Stimulated activated CD8-positive, alpha-beta memory T cell treated with anti-CD3 and anti-CD28 coated beads, Interleukin-12 subunit alpha, Interleukin-12 subunit beta, amount 100 ng/mL, for 24 hours (primary cell): Measurements from ENCODE around the gene RHOV.
"Not testable (repeated sequence)": the region's sequence is repeated elsewhere in the genome, so short reads cannot be mapped to it uniquely, and the experiment has no call there.

Source experiments
- DNase-seq: peaks from one replicate; pipeline ENCODE4 v3.0.0-alpha.2; 2020; ENCODE audit errors: extremely low read depth

Gene RHOV

DNA sequence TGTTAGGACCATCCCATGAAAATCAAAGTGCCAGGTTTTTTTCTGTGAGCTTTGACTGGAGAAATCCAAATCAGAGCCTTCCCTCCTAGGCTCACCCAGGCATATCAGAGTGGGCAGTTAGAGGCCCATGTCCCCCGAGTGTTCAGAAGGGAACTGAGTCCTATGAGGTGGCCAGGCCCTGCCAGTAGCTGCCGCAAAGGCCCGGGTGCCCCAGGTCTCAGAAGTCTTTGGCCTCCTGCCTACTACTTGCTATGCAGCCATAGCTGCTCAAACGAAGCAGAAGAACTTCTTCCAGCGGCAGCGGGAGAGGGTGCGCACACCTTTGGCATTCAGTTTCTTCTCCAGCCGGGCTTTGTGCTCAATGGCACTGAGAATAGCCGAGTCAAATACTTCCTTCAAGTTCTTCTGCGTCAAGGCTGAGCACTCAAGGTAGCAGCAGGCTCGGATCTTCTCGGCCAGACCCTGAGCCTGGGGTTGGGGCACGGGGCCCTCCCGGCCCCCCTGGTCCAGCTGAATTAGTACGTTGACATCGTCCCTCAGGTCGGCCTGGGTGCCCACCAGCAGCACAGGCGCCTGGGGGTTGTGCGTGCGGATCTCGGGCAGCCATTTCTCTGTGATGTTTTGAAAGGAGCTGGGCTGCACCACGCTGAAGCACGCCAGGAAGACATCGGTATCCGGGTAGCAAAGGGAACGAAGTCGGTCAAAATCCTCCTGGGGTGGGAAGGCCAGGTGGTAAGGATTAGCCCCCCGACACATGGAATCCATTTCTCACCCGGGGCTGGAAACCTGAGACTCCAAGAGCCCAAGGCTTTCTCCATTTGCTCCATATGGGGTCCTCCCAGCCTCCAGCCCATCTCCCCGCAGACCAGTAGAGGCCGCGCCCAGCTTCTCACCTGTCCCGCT is 992 bp downstream of the RHOV start:
- no peak for DNase-seq

GRCh38 chr15:40871749-40872617 is 2.1 kb downstream of the RHOV start:
- DNase-seq: no peak

DNA sequence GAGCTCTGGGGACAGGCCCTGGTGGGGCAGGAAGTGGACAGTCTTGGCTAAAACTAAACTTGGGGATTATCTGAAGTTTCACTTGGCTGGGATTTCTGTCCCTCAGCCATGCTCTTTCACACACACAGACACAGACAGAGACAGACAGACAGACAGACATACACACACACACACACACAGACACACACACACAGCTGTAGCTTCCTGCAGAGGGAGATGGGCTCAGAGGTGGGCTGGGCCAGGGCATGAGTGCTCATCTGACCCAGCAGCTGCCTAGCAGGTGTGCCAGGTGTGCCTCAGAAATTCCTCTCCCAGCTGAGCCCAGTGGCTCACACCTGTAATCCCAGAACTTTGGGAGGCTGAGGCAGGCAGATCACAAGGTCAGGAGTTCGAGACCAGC is 3.3 kb downstream of the RHOV start:
- no peak for DNase-seq

- DNase-seq: no peak
Measured at GRCh38 chr15:40869686-40870085, 4.3 kb downstream of the RHOV start.

DNA sequence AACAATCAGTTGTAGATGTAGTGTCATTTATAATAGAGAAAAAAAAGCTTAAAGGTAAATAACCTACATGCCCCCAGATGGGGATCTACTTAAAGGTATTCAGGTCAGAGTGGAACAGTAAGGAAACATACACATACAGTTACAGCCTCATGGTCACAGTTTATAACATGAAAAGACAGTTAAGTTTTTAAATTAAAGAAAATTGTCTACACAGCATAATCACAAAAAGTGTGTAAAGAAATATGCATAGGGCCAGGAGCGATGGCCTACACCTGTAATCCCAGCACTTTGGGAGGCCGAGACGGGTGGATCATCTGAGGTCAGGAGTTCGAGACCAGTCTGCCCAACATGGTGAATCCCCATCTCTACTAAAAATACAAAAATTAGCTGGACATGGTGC is 6.8 kb downstream of the RHOV start:
- no peak for DNase-seq

DNA sequence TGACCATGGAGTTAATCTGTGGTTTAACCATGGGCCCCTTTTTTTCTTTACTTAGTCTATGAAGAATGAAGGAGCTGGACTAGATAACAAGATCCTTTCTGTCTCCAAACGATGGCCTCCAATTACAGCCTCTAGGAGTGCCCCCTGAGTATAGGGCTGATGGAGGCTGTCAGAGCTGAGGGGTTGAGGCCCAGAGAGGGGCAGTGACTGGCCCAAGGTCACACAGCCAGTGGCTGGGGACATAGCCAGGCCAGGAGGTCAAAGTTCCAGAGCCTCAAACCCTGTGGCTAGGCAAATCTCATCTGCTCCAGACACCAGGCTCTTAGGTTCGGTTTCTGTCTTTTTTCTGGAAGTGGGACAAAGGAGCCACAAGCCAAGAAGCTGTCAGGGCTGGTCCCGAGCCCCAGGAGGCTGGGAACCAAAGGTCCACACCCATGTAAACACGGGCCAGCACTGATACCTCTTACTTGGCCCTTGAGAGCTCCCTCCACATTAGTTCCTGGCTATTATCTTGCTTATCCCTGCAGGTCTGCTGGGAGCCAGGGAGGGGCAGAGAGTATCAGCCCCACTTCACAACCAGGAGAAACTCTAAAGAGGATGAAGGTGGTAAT is 10.3 kb downstream of the RHOV start:
- DNase-seq: no peak

DNA sequence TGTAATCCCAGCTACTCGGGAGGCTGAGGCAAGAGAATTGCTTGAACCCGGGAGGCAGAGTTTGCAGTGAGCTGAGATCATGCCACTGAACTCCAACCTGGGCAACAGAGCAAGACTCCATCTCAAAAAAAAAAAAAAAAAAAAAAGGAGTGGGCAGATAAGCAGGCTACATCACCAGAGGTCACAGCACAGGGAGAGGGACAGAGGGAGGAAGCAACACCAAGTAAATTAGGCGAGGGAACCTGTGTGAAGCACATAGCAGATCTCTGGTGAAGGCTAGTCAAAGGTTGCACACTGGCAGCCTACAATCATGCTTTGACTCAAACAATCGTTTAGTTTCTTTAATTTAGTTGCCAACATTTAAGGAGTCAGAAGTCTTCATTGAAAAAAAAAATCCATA is 12.9 kb downstream of the RHOV start:
- not testable (repeated sequence) for DNase-seq

- DNase-seq: peak; percentile 59
Measured at GRCh38 chr15:40859206-40859851, 14.7 kb downstream of the RHOV start.

DNA sequence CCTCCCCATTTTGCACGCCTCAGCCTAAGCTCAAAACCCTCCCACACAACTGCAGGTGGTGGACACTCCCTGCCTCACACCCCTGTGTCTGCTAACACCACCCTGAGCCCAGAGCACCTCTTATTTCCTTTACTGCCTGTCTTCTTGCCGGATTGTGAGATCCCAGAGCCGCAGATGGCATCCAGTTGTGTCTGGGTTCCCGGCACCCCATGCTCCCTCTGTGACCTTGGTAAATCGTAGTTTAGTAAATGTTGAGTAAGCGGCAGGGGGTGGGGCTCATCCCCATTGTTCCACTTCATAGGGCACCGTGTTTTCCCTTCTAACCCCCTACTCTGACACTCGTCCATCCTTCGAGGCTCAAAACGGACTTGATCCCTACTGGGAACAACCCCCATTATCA is 15.3 kb downstream of the RHOV start:
- DNase-seq: no peak

DNA sequence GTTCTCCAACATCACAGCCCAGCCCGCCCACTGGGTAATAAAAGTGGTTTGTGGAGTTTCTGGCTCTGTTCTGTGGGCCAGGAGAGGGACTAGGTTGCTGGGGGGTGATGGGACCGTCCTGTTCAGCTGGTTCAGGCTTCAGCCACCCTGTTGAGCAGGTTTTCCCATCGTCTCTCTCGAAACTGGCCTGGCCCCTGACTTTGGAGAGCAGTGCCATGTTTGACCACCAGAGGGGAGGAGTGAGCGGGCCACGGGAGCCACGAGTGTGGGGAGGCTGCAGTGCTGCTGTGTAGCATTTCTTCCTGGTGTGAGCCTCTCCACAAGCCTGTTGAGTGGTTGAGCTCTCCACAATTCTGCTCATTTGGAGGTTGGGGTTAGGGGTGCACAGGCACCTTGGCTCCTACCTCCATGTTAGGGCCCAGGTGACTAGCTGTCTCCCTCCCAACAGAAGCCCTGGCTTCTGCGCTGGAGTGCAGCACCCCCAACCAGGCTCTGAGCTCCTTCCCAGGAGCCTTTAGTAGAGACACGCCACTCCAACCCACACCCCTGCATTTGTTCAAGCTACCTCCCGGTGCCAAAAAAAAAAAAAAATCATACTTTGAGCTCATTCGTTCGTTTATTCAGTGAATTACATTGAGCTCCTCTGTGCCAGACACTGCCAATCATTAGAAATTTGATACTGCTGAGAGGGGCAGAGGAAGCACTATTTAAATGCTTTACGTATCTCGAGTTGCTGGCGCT is 16.3 kb downstream of the RHOV start:
- DNase-seq: peak; percentile 30

GRCh38 chr15:40856746-40857145 is 17.3 kb downstream of the RHOV start:
- DNase-seq: no peak

GRCh38 chr15:40855706-40856234 is 18.3 kb downstream of the RHOV start:
- no peak for DNase-seq

- no peak for DNase-seq
Measured at GRCh38 chr15:40854161-40854560, 19.9 kb downstream of the RHOV start.

DNA sequence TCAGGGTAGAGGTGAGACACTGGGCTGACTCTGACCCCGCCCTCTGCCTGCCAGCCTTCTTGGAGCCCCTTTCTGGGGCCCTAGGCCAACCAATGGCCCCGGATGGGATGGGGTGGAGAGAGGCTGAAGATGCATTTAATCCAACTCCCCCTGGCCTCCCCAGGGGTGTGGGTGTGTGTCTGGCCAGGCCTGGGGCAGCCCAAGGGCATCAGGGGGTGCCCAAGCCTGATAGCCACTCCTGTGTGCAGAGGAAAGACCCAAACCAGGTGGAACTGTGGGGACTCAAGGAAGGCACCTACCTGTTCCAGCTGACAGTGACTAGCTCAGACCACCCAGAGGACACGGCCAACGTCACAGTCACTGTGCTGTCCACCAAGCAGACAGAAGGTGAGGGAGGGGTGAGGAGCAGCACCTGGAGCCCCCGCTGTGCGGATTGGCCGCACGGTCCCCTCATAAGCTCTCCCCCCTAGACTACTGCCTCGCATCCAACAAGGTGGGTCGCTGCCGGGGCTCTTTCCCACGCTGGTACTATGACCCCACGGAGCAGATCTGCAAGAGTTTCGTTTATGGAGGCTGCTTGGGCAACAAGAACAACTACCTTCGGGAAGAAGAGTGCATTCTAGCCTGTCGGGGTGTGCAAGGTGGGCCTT is 20.7 kb downstream of the RHOV start:
- DNase-seq: no peak

GRCh38 chr15:40852529-40852928 is 21.5 kb downstream of the RHOV start:
- DNase-seq: no peak

DNA sequence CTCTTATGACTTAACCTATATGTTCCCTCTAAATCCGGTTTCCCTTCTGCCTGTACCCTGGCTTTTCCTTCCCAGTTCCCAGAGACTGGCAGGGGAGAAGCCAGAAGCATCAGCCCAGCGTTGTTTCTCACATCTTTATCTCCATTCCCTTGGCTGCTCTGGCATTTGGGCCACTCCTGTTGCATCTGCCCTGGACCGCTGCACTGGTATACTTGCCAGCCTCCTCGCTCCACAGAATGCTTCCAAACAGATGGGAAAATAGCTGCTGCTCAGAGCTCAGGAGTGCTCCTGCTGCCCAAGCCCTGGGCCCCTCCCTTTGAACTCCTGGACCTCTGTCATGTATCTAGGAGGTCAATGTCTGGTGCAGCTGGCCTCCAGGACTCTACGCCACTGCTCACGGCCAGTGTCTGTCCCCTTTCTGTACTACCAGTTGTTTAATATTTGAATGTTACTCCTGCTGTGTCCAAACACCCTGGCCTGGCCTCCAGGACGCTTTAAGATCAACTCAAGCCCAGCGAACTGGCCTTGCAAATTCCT is 23.4 kb downstream of the RHOV start:
- no peak for DNase-seq

- DNase-seq: no peak
Measured at GRCh38 chr15:40847223-40847961, 26.6 kb downstream of the RHOV start.

- DNase-seq: no peak
Measured at GRCh38 chr15:40846841-40847222, 27.2 kb downstream of the RHOV start.

- DNase-seq: no peak
Measured at GRCh38 chr15:40845511-40846284, 28.3 kb downstream of the RHOV start.
